HUDEP-2 (cell line): ENCODE results near the gene VASN.
A peak's percentile ranks its signal among the peaks of the same experiment; 100 is the strongest.
"Not testable (repeated sequence)": the region's sequence is repeated elsewhere in the genome, so short reads cannot be mapped to it uniquely, and the experiment has no call there.

ENCODE experiments used
- DNase-seq, 76 experiments: peaks; one replicate each; lab custom pipeline; 2025; ENCODE audit not compliant: unreplicated experiment in 76 of 76; lab: John Stamatoyannopoulos, UW

The VASN gene

DNA sequence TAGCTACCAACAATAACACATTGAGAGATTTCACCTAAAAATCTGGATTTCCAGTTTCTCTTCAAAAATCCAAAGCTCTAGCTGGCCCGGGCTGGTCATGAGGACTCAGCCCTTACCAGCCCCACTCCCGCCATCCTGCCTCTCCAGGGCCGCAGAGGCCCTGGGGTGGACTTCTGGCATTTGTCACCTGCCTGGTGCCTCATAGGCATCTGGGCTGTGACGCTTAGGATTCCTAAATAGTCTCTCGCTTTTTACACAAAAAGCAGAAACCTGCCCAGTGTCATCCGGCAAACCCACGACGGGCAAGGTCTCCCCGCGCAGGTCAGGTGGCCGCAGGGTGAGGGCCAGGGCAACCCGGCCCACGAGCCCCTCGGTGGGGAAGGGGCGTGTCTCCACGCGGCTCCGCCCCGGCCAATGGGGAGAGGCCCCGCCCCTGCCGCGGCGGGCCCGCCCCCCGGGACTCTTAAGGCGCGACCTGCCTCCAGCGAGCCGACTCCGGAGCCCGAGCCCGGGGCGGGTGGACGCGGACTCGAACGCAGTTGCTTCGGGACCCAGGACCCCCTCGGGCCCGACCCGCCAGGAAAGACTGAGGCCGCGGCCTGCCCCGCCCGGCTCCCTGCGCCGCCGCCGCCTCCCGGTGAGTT is at the start of gene VASN:
VASN (plus strand) TSS at position 492 of the 644 bp plus-strand sequence. CDS start 9,030 bp downstream, outside the sequence.
- DNase-seq: peak in 56 of 76 experiments; percentile 4 to 69 (median 45)

DNA sequence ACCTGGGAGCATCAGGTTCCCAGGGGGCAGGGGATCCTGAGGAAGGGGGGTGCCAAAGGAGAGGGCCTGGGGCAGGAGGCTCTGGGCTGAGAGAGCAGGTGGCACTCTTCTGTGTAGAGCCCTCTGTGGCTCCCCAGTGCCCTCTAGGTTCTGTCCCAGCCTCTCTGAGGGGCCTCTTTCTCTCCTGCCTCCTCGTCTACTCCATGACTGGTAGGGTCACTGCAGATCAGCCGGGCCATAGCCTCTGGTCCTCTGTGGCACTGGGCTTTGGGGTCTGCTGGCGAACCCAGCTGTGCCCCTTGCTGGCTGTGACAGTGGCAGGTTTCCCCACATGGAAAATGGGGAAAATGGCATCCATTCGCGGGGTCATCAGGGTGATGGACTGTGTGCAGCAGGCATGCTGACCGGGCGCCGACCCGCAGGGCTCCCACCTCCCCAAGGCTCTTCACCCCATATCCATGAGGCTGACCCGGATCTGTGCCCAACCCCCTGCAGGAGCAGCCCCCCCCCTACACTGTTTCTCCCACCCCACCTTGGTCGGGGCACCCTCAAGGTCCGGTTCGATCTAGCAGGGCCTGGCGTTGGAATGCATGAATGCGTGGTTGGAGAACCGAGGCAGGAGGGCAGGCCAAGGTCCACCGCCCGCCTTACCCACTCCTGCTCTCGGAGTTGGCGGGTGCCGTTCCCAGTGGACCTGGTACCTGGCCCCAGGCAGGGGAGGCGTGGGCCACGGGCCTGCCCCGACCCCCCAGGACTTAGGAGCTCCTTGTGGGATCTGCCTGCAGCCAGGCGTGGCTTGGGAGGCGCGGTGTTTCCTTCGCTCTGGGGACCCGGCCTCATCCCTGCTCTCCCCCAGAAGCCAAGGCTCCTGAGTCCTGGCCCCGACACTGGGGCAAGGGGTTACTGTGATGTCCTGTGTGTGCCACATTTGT is 49.3 kb upstream of the VASN start:
- DNase-seq: no peak

DNA sequence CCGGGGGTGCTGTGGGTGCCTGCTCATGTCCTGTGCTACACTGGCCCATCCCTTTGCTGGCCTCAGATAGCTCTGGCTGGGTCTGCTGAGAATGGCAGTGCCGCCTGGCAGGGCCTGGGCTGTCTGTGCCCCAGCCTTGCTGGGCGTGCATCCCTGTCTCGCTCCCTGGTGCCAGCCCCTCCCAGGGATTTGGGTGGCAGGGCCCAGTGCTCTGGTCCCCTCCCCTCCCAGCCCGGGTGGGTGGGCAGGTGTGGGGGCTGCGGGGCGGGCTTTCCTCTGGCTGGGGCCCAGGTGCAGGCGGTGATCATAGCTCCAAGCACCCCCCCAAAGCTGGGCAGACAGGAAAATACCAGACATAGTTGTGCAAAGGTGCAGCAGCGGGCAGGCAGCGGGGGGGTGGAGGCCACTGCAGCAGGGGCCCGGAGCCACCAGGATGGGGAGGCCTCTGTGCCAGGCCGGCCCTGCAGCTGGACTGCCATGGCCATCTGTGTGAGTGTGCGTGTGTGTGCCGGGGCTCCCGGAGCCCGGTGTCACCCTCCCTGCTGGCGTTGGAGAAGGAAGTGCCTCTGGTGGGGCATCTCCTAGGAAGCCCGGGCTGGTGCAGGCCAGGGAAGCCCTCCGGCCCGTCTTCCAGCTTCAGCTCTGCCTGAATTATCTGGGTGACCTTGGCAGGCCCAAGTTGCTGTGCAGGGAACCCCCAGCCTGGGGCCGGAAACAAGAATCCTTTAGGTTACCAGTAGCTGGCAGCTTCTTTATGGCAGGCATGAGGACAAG is 48.4 kb upstream of the VASN start:
- DNase-seq: no peak

DNA sequence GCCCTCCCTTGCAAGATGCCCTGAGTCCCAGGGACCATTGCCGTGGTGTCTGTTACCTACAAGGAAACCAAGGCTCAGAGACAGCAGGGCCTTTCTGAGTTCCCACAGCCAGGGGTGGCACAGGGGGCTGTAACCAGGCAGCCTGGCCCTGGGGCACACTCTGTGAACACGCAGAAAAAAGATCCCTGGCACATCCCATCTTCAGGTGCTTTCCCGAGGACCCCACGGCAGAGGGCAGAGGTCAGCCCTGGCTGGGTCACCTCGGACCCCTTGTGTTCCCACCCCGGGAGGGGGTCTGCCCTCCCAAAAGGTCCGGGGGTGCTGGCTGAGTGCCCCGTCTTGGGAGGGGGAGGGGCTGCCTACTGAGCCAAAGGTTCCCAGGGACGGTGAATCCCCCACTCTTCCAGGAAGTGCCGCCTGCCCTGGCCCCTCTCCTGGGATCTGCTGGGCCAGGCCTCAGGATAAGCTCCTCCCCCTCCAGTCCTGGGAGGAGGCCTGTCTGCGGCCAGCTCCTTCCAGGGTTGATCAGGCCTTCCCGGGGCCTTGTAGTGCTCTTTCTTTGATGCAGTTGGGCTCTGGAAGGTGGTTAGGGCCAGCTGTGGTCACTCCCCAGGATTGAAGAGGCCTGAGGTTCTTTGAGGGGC is 47.7 kb upstream of the VASN start:
- DNase-seq: no peak

DNA sequence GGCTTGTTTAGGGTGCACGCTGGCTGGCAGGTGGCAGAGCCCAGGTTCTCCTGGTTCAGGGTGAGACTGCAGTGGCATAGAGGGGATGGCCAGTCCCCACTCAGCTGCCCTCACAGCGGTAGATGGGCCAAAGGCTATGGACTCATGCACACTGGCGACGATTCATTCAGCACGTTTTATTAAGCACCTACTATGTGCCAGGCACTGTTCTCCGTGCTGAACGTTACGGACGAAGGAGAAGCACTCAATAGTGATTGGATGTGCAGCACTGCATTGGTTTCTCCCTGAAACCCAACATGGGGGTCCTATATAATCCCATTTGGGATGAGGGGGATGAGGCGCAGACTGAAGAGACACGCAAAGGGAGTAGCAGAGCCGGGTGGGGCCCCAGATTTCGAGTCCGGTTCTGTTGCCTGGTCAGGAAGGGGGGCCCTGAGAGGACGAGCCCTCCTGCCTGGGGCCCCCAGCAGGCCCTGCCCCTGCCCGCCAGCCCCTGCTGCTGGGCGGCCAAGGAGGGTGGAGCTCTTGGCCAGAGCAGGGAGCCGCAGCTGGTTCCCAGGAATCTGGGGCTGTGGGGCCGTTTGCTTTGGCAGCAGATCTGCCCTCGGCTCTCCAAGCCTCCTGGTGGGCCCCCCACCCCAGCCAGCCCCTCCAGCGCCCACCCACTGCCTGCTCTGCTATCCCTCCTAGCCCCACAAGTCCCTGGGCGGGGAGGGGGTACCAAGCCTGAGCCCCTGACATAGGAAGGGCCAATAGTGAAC is 47.0 kb upstream of the VASN start:
- DNase-seq: no peak

DNA sequence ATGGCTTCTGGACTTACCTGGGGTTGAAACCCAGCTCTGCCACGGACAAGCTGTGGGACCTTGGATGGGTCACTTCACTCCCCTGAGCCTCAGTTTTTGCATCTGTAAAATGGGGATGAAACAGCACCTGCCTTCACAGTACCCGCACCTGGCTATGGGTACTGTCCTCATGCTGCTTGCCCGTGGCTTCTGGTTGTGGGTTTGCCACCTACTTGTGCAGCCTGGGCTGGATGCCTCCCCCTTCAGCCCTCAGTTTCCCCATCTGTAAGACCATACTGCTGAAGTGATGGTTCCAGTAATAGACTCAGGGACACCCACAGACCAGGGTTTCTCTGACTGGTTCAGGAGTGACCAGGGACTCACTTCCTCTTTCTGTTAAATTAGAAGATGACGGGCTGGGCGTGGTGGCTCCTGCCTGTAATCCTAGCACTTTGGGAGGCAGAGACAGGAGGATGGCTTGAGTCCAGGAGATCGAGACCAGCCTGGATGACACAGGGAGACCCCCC is 46.3 kb upstream of the VASN start:
- DNase-seq: peak in 1 of 76 experiments; percentile 12

DNA sequence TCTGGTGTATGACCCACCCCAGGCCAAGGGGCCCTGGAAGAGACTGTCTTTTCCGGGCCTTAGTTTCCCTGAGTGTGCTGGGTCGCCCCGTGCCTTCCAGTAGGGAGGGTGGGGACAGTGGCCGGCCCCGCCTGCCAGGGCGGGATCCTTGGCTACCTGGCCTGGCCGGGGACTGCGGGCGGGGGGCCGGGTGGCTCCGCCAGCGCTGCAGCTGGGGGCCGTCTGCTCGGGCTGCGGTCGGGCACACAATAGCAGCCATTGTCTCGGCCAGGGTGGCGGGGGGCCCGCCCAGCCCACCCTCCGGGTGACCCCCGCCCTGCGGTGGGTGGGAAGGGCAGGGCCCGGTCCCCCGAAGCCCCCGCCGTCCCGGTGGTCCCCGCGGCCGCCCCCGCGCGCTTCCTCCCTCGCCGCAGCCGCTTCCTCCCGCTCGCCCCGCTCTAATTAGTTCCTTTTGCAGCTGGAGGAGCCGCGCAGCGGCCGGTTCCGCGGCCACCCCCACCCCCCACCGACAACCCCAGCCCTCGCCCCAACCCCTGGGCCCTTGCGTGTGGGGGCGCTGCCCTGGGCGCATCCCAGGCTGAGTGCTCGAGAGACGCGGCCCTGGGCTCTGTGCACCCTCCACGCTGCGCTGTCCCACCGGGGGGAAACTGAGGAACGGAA is 44.1 kb upstream of the VASN start:
- no peak for DNase-seq

DNA sequence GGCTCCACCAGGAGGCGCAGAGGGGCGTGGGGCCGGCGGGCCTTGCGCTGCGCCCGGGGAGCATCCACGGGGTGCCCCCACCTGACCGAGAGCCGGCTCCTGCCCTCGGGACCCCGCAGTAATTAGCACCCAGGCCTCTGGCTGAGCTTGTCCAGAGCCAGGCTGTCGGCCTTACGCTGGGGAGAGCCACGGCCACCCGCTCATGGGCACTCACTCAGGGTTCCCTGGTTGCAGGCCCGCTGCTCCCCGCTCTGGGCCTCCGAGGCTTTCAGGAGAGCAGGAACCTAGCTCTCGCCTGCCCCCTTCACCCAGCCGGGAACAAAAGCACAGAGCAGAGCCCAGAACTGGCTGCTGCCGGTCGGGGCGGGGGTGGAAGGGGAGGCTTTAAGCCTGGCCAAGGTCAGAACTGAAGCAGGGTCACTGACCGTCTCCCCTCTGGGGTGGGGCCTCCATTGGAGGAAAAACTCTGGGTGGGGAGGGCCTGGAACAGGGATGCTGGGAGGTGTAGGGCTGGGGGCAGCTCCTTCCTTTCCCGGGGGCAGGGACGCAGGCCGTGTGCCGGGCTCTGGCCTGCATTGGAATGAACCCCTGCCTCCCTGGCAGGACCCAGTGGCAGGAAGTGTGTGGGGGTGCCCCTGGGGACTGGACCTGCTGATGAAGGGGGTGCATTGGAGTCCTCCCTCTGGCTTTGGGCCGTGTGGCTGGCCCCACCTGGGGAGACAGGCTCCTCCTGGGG is 43.4 kb upstream of the VASN start:
- peak in 56 of 76 experiments; percentile 11 to 72 (median 42) for DNase-seq

DNA sequence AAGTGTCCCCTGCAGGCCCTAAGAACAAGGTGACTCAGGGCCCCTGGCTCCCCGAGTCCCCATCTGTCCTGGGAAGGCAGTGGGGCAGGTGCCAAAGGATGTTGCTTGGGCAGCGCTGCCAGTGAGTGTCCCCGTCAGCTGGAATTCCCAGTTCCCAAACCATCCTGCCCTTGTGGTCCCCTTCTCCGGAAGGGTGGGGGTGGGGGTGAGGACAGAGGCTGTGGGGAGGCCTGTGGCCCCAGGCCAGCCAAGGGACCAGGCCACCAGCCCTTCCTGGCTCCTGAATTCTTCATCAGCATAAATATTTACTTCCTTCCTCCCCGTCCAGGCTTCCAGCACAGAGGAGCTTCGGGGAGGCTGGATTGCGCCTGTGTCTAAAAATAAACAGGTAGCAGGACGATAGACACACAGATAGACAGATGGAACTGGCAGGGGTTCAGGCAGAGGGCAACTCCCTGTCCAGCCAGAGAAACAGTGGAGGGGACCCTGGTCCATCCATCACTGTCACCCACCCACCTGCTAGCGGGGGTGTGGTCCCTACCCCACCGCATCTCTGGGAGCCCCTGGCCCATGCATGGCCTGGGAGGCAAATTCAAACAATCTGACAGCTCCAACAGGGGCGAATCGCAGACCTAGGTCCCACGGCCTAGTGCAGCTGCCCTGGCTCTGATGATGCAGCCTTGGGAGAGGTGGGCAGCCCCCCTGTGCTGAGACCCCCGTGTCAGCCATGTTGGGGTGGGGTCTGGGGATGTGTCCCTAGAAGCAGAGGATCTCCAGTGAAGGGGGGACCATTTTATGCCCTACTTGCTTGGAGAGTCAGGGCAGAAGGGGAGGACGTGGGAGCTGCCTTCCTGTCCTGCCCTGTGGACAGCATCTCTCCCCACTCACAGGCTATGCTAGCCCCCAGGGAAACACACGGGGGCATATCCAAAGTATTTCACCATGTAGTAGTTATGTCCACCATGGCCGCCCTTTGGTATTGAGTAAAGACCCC is 42.6 kb upstream of the VASN start:
- no peak for DNase-seq

DNA sequence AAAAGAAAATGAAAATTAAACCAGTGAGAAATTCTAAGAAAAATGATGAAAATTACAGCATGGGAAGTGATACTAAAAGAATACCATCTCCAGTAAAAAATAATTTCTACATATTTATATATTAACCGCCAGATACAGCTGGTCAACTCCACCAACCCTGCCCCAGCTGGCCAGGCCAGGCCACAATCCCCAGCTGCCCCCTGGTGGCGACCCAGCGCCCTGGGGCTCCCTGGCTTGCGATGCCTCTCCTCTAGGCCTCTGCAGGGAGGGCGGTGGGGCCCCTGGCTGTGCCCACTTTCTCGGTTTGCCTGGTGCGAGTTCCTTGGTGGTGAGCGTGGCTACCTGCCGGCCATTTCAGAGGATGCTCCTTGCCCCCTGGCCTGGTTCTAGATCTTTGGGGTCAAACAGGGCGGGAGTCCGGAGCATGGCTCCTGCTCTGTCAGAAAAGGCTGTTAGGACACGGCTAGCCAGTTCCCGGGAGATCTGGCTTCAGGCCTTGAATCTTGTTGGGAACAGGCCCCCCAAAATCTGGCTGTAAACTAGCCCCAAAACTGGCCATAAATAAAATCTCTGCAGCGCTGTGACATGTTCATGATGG is 41.3 kb upstream of the VASN start:
- DNase-seq: peak in 56 of 76 experiments; percentile 5 to 75 (median 46)

DNA sequence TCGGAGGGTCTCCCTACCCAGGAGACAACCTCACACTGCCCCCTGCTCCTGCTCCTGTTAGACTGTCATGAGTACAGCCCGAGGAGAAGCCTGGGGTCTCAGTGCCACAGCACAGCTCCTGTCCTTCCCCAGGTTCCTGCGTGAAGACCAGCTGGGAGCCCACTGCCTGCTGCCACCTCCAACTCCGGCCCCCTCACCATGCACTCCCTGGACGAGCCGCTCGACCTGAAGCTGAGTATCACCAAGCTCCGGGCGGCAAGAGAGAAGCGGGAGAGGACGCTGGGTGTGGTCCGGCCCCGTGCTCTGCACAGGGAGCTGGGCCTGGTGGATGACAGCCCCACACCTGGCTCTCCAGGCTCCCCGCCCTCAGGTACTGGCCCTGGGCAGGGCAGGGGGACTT is 39.6 kb upstream of the VASN start:
- no peak for DNase-seq

DNA sequence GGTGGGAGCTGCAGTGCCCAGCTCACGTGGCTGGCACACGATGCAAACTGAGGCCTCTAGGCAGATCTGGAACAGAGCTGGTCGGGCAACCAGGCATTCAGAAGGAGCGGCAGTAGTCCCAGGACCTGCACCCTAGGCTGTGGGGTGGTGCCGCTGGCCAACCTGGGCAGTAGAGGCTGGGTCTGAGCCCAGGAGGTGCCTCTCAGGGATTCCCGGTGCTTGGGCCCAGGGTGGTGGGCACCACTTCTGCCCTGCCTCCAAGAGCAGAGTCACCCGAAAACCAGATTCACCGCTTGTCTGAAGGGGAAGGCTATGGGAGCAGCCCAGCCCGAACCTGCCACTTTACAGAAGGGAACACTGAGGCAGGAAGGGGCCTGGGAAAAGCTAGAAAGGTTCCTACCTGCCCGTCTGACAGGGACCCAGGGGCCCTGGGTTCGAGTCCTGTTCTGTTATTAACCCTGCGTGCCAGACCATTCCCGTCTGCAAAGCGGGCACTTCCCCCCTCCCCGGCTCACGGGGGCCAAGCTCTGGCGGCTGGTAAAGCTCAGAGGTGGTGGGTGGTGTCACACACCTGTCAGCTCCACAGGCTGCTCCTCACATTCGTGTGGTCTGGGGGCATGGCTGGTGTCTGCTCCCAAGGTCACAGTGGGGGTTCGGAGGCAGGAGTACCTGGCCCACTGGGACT is 38.9 kb upstream of the VASN start:
- no peak for DNase-seq

DNA sequence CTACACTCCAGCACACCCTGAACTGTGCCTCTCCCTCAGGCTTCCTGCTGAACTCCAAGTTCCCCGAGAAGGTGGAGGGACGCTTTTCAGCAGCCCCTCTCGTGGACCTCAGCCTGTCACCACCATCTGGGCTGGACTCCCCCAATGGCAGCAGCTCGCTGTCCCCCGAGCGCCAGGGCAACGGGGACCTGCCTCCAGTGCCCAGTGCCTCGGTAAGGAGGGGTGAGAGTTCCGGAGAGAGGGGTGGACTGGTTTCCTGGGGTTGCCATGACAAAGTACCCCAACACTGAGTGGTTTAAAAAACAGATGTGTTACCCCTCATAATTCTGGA is 38.4 kb upstream of the VASN start:
- DNase-seq: no peak

DNA sequence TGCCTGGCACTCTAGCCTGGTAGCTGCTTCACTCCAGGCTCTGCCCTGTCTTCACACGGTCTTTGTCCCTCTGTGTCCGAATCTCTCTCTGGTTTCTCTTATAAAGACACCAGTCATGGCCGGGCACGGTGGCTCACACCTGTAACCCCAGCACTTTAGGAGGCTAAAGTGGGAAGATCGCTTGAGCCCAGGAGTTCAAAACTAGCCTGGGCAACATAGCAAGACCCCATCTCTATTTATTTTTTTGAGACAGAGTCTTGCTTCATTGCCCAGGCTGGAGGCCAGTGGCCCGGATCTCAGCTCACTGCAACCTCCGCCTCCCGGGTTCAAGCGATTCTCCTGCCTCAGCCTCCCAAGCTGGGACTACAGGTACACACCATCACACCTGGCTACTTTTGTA is 37.9 kb upstream of the VASN start:
- DNase-seq: not testable (repeated sequence)

DNA sequence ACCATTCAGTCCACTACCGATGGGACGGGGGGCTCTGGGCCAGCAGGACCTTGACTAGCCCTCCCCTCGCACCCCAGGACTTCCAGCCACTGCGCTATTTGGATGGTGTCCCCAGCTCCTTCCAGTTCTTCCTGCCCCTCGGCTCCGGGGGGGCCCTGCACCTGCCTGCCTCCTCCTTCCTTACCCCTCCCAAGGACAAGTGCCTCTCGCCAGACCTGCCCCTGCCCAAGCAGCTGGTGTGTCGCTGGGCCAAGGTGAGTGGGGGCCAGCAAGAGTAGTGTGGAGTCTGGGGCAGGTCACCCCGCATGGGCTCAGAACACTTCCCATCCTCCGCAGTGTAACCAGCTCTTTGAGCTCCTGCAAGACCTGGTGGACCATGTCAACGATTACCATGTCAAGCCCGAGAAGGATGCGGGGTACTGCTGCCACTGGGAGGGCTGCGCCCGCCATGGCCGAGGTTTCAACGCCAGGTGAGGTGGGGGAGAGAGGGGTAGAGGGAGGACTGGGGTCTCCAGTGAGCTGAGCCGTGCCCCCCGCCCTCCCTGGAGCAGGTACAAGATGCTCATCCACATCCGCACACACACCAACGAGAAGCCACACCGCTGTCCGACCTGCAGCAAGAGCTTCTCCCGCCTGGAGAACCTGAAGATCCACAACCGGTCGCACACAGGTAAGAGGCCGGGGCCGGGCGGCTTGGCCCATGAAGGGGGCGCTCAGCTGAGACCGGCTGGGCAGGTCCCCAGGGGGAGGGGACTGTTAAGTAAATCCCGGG is 36.7 kb upstream of the VASN start:
- no peak for DNase-seq
